GM21576 (cell line): Measurements from ENCODE around the gene SLC25A33.
"Not testable (repeated sequence)": the region's sequence is repeated elsewhere in the genome, so short reads cannot be mapped to it uniquely, and the experiment has no call there.

Experiments used
- ATAC-seq: cut with Tn5 transposase; IDR thresholded peaks from one replicate; pipeline ENCODE4 v1.9.1; 2021; ENCODE audit warnings: mild to moderate bottlenecking, moderate library complexity; ENCODE audit not compliant: unreplicated experiment

SLC25A33 gene

DNA sequence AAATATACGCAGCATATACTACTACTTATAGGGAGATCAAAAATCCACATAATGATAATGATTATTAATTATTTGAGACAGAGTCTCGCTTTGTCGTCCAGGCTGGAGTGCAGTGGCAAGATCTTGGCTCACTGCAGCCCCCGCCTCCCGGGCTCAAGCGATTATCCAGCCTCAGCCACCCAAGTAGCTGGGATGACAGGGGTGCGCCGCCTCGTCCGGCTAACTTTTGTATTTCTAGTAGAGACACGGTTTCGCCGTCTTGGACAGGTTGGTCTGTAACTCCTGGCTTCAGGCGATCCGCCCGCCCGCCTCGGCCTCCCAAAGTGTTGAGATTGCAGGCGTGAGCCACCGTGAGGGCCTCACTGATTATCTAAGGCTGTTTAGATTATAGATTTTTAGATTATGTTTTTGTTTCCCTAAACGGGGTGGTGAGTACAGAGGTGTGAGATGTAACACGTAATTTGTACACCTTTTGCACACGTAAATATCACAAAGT is 548 bp upstream of the SLC25A33 start:
- ATAC-seq = no peak

GRCh38 chr1:9539829-9540550 is 725 bp downstream of the SLC25A33 start:
- peak; percentile 29 for ATAC-seq

DNA sequence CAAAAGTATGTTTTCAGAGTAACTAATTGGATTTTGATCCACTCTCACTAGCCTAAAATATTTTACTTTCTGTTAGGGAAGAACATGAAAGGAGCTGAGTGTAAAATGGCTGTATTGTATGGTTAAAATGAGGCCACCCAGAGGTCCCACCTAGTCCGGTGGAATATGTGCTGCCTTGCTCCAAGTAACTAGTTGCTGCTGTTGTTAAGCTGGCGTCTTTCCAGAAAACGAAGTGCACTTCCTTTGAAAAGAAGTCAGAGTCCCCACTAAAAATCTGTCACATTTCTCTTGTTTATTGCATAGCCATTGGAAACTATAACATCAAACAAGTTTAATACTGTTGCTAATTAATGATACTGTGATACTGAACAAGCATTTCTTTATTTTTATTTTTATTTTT is 3.2 kb downstream of the SLC25A33 start:
- no peak for ATAC-seq

- no peak for ATAC-seq
These were observed 5.7 kb downstream of the SLC25A33 start for GRCh38 chr1:9544926-9545325.

- no peak for ATAC-seq
These were observed 10.8 kb downstream of the SLC25A33 start for GRCh38 chr1:9549955-9550546.

GRCh38 chr1:9551984-9552383 is 12.7 kb downstream of the SLC25A33 start:
- no peak for ATAC-seq

DNA sequence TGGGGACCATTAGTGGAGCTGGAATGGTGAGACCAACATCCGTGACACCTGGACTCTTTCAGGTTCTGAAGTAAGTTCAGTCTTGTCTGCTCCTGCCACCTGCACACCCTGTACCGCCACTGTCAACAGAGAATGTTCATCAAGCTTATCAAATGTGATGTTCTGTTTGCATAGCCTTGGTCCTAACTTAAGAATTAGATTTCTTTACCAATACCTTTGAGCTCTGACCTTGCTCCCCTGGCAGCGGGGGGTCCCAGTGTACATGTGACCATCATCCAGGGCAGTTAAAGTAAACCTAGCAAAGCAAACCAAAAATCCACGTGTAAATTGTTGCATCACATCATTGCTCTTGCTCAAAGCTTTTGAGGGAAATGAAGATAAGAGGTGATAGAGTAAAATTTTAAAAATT is 14.5 kb downstream of the SLC25A33 start:
- no peak for ATAC-seq

- no peak for ATAC-seq
These were observed 16.7 kb downstream of the SLC25A33 start for GRCh38 chr1:9555942-9556341.

DNA sequence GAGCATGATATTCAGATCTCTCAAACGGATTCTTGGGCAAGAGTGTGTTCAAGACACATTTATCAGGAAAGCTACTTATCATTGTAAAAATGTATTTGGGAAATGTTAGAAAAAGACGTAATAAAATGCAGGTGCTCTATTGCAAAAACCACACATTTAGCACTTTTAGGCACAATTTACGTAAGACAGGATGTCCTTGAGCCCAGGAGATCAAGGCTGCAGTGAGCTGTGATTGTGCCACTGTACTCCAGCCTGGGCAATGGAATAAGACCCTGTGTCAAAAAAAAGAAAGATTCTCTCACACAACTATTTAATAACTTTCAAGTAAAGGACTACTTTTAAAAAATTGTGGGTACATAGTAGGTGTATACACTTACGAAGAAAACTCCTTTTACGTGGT is 18.4 kb downstream of the SLC25A33 start:
- ATAC-seq = no peak

GRCh38 chr1:9558271-9558945 is 19.1 kb downstream of the SLC25A33 start:
- ATAC-seq = no peak

DNA sequence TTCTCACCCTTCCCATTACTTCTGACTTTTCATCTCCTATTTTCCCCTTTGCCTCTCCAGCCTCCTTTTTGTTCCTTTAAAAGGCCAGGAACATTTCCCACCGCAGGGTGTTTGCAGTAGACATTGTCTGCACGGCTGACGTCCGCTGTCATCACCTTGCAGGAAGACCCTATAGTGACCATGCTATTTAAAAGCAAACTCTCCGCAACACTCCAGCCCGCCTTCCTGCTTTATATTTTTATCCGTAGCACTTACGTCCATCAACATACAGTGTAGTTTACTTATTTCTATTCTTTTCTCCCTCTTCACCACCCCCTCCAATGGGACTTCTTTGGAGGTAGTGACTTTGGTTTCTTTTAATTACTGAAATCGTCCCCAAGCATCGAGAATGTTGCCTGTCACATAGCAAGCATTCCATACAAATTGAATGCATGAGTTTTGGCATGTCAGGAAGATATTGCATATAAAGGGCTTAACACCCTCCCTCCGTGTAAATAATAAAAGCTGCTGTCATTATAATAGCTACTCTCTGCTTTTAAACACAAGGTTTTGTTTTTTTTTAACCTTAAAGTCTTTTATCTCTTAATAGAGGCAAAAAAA is 19.8 kb downstream of the SLC25A33 start:
- ATAC-seq = no peak

- ATAC-seq = no peak
These were observed 20.4 kb downstream of the SLC25A33 start for GRCh38 chr1:9559673-9560072.

DNA sequence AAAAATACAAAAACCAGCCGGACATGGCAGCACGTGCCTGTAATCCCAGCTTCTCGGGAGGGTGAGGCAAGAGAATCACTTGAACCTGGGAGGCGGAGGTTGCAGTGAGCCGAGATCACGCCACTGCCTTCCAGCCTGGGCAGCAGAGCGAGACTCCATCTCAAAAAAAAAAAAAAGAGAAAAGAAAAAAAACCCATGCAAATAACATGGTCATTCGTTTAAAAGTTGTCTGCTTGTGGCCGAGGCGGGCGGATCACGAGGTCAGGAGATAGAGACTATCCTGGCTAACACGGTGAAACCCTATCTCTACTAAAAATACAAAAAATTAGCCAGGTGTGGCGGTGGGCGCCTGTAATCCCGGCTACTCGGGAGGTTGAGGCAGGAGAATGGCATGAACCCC is 20.8 kb downstream of the SLC25A33 start:
- not testable (repeated sequence) for ATAC-seq

GRCh38 chr1:9561429-9561828 is 22.2 kb downstream of the SLC25A33 start:
- no peak for ATAC-seq

DNA sequence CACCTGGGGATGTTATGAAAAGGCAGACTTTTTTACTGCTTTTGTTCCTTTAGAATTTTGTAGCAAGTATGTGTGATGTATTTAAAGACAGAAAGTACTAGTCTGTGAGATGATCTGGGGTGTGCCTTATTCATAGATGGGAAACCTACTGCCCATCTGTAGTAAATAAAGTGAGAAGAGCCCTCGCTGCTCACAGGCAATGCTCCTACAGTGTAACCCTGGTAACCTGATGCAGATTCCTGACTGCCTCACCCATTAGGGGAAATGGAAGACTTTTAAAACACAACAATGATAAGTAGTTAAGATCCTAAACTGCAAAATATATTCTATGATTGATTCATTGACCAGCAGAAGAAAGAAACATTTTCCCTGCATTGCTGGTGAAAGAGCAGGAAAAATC is 30.0 kb downstream of the SLC25A33 start:
- no peak for ATAC-seq

DNA sequence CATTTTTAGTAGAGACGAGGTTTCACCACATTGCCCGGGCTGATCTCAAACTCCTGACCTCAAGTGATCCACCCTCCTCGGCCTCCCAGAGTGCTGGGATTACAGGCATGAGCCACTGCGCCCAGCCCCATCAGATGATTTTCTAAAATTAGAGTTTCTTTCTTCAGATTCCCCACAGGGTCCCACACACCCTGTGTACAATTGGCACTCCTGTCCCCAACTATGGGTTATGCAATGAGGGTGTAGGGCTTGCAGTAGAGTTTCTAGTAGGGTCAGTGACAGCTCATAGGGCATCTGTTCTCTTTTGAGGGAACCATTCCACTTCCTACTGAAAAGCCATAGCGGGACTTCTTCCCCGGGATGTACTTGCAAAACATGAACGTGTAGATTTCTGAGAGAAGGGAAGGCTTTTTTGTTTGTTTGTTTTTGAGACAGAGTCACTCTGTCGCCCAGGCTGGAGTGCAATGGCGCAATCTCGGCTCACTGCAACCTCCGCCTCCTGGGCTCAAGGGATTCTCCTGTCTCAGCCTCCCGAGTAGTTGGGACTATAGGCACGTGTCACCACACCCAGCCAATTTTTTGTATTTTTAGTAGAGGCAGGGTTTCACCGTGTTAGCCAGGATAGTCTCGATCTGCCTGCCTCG is 31.7 kb downstream of the SLC25A33 start:
- not testable (repeated sequence) for ATAC-seq

DNA sequence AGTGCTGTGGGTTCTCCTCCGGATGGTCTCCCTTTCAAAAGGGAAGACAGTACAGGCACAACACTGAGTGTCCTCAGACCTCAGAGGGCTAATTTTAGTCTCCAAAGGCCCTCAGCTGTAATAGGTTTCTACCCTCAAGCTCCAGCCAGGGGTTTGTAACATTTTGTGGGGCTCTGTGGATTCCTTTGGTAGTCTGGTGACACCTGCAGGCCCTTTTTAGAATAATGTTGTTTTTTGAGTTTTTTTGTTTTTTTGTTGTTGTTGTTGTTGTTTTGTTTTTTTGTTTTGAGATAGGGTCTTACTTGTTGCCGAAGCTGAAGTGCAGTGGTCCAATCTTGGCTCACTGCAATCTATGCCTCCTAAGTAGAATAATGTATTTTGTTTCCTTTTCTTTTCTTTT is 34.5 kb downstream of the SLC25A33 start:
- no peak for ATAC-seq

- no peak for ATAC-seq
These were observed 36.2 kb downstream of the SLC25A33 start for GRCh38 chr1:9575486-9575885.

- ATAC-seq = no peak
These were observed 37.6 kb downstream of the SLC25A33 start for GRCh38 chr1:9576903-9577302.

DNA sequence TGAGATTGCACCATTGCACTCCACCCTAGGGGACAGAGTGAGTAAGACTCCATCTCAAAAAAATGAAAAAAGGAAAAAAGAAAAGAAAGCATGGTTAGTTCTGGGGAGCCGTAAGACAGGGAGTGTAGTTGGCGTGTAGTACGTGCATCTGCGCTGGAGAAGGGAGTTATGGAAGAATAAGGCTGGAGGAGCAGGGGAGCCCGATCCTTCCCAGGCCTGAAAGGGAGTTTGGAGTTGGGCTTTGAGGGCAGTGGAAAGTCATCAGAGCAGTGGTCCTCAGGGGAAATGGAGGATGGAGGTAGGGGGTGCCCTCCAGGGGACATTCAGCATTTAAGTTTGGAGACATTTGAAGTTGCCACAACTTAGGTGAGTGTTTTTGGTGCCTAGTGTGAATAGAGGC is 38.2 kb downstream of the SLC25A33 start:
- ATAC-seq = no peak

- no peak for ATAC-seq
These were observed 41.7 kb downstream of the SLC25A33 start for GRCh38 chr1:9580942-9581341.
